WERI-Rb-1 (cell line): Measurements from ENCODE around the gene DCDC2B.

Source experiments
- DNase-seq: peaks from one replicate; pipeline ENCODE4 v3.0.0-alpha.2; 2020
- H3K27ac ChIP-seq: fragments of 250-450 bp; sonication (Bioruptor Pico); 2 replicates; pipeline ENCODE4 v1.5.1; 2020; ENCODE audit warnings: mild to moderate bottlenecking, moderate library complexity
- H3K27me3 ChIP-seq: fragments of 250-450 bp; sonication (Bioruptor Pico); 2 replicates; pipeline ENCODE4 v1.5.1; 2021; ENCODE audit warnings: mild to moderate bottlenecking, low read depth, moderate library complexity; ENCODE audit not compliant: insufficient read depth, severe bottlenecking
- H3K36me3 ChIP-seq: fragments of 250-450 bp; sonication (Bioruptor Pico); 2 replicates; pipeline ENCODE4 v1.5.1; 2020; ENCODE audit warnings: mild to moderate bottlenecking, moderate library complexity
- H3K4me3 ChIP-seq: 2 replicates; pipeline ENCODE4 v1.5.1; 2011; ENCODE audit warnings: low read depth, mild to moderate bottlenecking, control low read depth, low read length
- H3K9me3 ChIP-seq: fragments of 250-450 bp; sonication (Bioruptor Pico); 2 replicates; pipeline ENCODE4 v1.5.1; 2021; ENCODE audit warnings: mild to moderate bottlenecking, moderate library complexity; ENCODE audit not compliant: severe bottlenecking
- CTCF ChIP-seq: IDR thresholded peaks from 2 replicates; pipeline ENCODE4 v1.5.1; 2011; ENCODE audit warnings: low read depth, mild to moderate bottlenecking, control low read depth, inconsistent platforms, low read length

The DCDC2B gene

GRCh38 chr1:32178380-32179192 lies 30.3 kb upstream of the DCDC2B start:
- no peaks in the 10 kb centered on the region for H3K27me3 ChIP-seq
- H3K4me3 ChIP-seq, result peak overlapping the region; percentile 82

GRCh38 chr1:32179193-32179442 lies 29.8 kb upstream of the DCDC2B start:
- Histone ChIP-seq H3K27me3 (no peaks in the 10 kb centered on the region), H3K9me3 (no peaks in the 10 kb centered on the region), H3K4me3 (peak overlapping the region; percentile 82), H3K36me3 (peaks cover 42% of the 10 kb centered on the region), H3K27ac (peak overlapping the region; percentile 93)
- DNase-seq, result no peak
- TF ChIP-seq CTCF, result no peak

More at GRCh38 chr1:32178380-32179192, 30.3 kb upstream of the DCDC2B start:
- peaks cover 41% of the 10 kb centered on the region for H3K36me3 ChIP-seq
- H3K9me3 ChIP-seq, result no peaks in the 10 kb centered on the region
- peak overlapping the region; percentile 93 for H3K27ac ChIP-seq
- no peak for DNase-seq
- no peak for TF ChIP-seq CTCF

GRCh38 chr1:32179443-32180185 lies 29.3 kb upstream of the DCDC2B start, which contains the start of gene TXLNA:
Gene TXLNA, plus strand, starts transcription at chr1:32179675. Its CDS starts 671 bp downstream, at chr1:32180346.
- Histone ChIP-seq H3K4me3 (peak within 1 kb of the TSS; percentile 82), H3K27ac (peak within 1 kb of the TSS; percentile 93), H3K9me3 (no peaks in the 10 kb centered on the region), H3K27me3 (no peaks in the 10 kb centered on the region), H3K36me3 (peaks cover 47% of the 10 kb centered on the region)
- DNase-seq, result peak; percentile 96
- no peak for TF ChIP-seq CTCF

- Histone ChIP-seq H3K4me3 (peak overlapping the region; percentile 82), H3K9me3 (no peaks in the 10 kb centered on the region), H3K36me3 (peaks cover 54% of the 10 kb centered on the region), H3K27me3 (no peaks in the 10 kb centered on the region), H3K27ac (peak overlapping the region; percentile 93)
- TF ChIP-seq CTCF, result no peak
- DNase-seq, result peak; percentile 48
Measured at GRCh38 chr1:32180186-32181060, 28.5 kb upstream of the DCDC2B start.

- peak overlapping the region; percentile 30; the same call in 1 of the 2 replicates for H3K27ac ChIP-seq
- DNase-seq, result no peak
- H3K4me3 ChIP-seq, result peak overlapping the region; percentile 82
Measured at GRCh38 chr1:32181065-32181464, 27.8 kb upstream of the DCDC2B start.

More at GRCh38 chr1:32181065-32181464, 27.8 kb upstream of the DCDC2B start:
- TF ChIP-seq CTCF, result no peak
- Histone ChIP-seq H3K9me3 (no peaks in the 10 kb centered on the region), H3K36me3 (peaks cover 60% of the 10 kb centered on the region), H3K27me3 (no peaks in the 10 kb centered on the region)
